HG03354 (cell line): ENCODE data around the gene FUT7.
"Not testable (repeated sequence)": the region's sequence is repeated elsewhere in the genome, so short reads cannot be mapped to it uniquely, and the experiment has no call there.

Experiments used
- ATAC-seq: cut with Tn5 transposase; IDR thresholded peaks from one replicate; pipeline ENCODE4 v1.9.1; 2021; ENCODE audit warnings: mild to moderate bottlenecking; ENCODE audit not compliant: unreplicated experiment, poor library complexity, severe bottlenecking

The FUT7 gene

DNA sequence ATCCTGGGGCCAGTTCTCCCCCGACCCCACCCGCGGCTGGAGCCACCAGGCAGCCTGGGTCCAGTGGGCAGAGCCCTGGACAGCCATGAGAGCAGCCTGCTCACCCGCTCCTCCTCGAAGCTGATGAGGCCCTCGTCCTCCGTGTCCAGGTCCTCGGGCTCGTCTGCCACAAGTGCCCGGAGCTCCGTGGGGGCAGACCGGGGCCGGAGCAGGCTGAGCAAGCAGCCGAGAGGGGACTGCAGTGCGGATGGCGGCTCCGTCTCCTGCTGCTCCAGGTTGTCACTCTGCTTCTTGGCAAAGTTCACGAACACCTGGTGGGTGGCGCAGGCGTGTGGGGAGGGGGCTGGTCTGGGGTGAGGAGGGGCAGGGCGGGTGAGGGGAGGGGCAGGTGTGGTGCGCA lies 23.6 kb downstream of the FUT7 start:
- ATAC-seq: no peak

DNA sequence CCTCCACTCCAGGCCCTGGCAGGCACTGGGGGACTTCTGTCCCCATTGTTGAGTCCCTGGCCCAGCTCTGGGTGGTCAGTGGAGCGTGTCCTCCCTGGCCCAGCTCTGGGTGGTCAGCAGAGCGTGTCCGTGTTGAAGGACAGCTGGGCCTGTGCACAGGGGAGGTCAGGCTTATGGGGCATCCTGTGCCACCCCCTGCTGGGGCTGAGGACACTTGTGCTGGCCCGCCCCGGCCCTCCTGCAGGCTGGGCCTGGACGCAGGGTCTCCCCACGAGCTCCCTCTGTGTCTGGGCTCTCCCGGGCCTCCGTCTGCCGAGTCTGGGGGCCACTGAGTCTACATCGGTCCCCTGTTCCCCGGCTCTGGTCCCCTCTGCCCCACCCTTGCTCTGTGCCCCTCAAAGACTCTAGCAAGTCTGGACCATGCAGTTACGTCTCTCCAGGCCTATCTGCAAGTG lies 24.0 kb downstream of the FUT7 start:
- no peak for ATAC-seq

DNA sequence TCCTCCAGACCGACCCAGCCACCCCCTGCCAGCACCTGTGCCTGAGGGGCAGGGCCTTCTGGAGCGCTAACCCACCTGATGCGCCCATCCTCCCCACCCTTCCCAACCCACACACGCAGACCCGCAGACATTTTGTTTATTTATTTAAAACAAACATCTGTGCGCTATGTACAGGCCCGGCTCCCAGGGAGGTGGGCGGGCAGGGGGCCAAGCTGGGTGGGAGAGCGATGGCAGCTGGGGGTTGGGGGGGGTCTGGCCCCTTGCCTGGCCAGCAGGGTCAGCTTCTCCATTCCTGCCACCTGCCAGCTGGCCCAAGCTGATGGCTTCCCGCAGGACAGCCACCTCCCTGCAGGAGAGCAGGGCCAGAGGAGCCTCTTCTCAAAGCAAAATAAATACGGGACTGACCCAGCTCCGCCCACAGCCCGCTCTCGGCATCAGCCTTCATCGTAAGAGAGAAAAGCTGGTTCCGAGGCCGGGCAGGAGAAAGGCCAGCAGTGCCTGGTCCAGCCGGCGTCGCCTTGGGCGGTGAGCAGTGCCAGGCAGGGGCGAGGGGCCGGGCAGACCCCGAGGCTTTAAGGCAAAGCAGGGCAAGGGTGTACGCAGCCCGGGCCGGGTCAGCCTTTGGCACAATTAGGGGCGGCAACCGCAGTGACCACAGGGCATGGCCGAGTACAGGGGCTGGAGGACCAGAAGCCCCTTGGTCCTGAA lies 24.6 kb downstream of the FUT7 start:
- ATAC-seq: no peak

DNA sequence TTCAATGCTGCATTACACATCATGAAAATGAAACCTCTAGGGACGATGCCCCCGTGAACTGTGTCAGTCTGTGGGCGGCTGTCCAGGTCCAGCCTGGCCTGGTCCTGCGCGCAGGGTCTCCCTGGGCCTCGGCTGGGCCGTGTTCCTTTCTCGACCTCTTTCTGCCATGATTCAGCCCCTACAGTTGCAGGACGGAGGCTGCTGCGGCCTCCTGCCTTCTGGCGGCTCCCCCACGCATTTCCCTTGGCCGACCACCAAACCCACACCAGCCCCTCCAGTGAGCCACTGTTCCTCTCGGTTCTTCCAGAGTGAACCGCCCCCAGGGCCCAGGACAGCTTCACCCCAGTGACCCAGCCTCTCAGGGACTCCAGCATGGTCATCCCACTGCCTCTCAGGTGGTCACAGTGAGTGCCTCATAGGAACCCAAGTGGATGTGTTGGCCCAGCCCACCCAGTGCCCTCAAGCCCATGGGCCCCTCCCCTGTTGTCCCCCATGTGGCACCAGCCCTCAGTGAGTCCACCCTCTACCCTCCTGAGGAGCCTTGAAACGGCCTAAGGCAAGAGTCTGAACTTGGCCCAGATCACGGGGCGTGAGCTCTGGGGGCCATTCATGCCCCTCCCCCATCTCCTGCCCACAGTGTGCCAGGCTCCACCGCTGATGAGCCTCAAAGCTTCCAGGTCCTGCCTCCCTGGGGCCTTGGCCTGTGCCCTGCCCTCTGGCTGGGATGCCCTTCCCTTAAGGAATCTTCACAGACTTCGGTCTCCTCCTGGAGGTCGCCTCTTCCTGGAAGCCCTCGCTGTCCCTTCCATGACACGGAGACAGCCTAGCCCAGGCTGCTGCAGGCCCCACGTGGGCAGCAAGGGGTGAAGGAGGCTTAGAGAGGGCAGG lies 25.5 kb downstream of the FUT7 start:
- ATAC-seq: no peak

DNA sequence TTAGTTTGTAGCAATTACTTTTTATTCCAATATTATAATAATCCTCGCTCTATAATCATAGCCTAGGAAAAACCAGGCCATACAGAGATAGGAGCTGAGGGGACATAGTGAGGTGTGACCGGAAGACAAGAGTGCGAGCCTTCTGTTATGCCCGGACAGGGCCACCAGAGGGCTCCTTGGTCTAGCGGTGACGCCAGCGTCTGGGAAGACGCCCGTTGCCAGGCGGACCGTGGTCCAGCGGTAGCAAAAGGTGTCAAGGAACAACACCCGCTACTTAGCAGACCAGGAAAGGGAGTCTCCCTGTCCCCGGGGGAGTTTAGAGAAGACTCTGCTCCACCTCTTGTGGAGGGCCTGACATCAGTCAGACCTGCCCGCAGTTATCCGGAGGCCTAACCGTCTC lies 27.6 kb downstream of the FUT7 start:
- not testable (repeated sequence) for ATAC-seq

DNA sequence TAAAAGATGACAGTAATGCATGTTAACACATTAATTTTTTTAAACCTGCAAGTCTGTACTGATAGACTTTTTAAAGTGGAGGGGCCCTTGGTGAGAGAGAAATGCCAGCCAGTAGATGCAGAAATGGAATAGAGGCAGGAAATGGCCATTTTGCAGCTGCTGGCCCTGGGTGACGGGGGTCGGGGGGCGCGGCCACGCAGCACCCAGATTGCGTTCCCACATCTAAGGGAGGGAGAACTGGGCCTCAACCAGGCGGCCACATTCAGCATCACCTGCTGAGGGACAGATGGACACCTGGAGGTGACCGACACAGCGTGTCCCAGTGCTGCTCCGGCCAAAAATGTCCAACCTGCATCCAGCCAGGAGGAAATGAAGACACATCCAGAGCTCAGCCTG lies 29.2 kb downstream of the FUT7 start:
- no peak for ATAC-seq

DNA sequence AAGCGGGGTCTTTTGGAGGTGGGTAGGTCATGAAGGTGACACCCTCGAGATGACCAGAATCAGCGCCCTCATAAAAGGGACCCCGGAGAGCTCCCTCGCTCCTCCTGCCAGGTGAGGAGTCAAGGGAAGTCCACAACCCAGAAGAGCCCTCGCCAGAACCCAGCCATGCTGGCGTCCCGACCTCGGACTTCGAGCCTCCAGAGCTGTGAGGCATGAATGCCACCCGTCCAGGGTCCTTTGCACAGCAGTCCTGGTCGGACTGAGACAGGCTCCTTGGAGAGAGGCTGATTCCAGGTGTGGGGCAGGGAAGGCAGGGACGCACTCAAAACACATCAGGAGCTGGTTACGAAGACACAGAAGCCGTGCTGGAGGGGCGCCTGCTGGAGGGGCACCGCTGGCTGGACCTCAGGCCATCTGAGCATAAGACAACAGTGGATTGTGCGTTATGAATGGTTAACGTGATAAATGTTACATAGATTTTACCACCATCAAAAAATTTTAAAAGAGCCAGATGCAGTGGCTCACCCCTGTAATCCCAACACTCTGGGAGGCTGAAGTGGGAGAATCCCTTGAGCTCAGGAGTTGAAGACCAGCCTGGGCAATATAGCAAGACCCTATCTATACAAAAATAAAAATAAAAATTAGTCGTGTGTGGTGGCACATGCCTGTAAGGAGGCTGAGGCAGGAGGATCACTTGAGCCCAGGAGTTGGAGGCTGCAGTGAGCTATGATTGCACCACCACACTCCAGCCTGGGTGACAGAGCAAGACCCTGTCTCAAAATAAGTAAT lies 29.8 kb downstream of the FUT7 start:
- no peak for ATAC-seq

DNA sequence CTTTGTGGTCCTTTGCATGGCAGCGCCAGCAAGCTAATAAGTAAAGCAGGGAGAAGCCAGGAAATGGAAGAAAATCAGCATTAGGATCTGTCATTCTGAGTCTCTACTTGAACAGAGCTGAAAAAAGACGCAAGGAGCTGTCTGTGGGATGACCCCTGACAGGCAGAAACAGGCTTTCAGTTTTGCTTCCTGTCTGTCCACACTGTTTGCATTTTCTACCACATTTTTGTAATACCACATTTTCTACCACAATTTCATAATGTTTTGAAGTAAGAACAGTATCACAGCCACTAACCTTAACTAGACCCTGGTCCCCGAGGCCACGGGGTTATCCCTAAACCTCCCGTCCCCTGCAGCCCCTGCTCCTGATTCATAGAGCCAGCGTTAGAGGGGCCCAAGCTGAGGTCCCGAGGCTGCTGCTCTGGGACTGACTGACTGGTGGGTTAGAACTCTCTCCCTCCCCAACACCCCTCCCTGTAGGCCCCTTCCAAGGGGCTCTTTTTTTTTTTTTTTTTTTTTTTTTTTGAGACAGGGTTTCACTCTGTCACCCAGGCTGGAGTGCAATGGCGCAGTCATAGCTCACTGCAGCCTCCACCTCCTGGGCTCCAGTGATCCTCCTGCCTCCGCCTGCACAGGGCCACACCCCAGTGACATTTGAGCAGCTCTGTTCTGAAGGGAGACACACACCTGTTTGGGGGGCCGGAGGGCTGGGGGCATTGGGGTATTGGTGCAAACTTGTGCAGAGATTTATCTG lies 31.5 kb downstream of the FUT7 start:
- ATAC-seq: peak; percentile 81

DNA sequence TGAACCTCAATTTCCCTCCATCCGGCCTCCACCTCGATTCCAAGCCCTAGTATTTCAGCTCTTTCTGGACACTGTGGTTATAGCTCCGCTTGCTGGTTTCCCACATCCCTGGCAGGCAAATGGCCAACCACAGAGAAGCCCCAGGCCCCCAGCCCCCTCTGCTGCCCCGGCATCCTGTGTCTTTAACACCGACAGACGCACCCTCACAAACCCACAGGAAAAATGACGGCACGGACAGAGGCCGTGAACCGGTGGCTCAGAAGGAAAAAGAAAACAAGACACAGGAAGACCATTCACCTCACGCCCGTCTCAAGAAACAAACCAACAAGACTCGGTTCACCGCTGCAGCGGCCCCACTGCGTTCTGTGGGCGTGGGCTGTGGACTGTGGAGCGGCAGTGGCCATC lies 34.1 kb downstream of the FUT7 start:
- ATAC-seq: no peak

DNA sequence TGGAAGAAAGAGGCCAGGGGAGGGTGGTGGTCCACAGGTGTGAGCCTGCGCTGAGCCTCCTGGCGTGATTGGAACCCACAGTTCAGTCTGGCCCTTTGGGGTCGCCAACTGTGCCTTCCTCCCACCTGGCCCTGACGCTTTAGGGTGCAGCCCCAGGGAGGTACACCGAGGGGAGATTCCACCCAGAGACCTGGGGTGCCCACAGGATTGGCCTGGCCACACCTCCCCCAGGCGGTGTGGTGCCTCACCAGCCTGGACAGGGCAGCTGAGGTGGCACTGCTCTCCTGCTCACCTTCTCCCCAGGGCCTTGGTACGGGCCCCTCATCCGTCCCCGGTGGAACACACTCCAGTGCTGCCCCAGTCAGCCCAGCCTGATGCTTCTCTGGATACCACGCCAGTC lies 34.5 kb downstream of the FUT7 start:
- ATAC-seq: no peak

DNA sequence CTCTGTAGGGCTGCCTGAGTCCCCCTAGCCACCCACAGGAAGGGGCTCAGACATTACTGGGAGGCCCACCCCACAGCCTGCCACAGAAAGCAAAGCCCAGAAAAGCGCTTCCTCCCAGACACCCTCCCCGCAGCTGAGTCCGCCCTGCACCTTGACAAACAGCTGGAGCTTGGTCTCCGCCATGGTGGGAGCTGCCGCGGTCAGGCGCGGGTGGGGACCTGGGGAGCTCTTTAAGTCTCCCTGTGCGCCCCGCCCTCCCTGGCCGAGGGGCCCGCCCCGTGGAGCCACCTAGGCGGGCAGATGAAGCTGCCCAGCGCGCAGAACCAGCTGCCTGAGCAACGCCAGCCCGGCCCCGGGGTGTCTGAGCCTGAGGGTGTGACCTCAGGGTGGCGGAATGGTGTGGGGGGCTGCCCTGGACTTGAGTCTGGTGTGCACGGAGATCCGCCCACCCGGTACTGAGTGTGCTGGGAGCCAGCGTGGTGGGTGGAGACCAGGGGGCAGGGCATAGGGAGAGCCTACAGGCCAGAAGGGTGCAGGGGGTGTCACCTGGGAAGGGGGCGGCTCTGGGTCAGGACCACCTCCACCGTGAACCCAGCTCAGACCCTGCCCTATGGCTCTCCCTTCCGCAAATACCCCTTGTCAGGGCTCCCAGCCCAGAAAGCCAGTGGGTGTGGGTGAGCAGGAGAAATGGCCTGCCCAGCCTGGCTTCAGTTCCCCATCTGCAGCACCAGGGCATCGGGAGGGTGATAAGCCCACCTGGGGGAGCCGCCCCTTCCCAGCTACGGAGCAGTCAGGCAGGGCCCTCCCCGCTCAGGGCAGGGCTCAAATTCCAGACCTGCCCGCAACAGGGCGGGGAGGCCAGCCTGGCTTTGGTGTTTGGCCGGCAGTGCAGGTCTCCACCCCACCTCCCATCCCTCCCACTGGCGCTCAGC lies 35.3 kb downstream of the FUT7 start, which contains the start of gene CLIC3:
Gene CLIC3, minus strand, starts transcription at position 208 of the 932 bp plus-strand sequence. Its CDS starts 25 bp downstream, at position 183.
- no peak for ATAC-seq

DNA sequence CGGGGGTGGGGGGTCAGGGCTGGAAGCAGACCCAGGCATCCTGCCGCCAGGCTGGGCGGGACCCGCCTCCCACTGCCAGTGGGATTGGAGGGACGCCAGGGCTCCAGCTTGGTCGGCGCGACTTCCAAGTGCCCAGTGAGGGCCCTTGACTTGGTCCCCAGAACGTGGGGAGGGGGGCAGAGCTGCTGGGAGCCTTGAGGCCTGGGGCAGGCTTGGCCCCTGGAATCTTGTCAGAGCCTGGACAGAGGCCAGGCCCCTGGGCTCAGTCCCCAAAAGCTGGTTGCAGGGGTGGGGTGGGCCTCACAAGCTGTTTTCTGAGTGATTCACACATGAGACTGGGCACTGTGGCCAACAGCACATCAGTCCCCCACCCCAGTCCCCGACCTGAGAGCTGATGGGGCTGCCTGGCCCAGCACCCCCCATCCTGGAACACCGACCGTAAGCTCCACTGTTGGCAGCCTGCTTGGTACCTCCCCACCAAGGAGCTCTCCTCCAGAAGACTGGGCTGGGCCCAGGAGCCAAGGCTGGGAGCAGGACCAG lies 36.0 kb downstream of the FUT7 start:
- no peak for ATAC-seq

DNA sequence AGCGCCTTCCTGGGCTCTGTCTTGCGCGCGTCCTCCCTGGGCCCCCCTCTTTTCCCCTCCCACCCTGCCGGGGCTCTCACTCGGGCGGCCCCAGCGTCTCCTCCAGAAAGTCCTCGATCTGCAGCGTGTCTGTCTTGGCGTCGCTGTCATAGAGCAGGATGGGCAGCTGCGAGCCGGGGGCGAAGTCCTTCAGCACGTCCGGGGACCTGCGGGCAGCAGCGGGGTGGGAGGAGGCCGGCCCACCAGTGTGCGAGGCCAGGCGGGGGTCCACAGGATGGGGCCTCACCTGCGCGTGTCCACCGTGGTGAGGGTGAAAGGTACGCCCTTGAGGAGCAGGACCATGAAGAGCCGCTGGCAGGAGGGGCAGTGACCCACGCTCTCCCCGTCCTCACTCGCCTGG lies 36.5 kb downstream of the FUT7 start:
- ATAC-seq: no peak

DNA sequence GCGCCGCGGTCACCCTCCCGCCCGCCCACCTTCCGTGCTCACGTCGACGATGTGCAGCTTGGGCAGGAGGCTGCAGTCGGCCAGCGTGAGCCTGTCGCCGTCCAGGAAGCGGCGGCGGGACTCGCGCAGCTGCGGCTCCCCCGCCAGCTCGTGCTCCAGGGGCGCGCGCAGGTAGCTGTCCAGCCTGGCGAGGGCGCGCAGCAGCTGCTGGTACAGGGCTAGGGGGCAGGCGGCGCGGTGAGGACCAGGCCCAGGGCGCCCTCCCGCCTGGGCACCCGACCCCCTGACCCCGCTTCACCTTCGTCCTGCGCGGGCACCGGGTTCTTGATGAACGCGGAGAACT lies 37.0 kb downstream of the FUT7 start:
- ATAC-seq: no peak

DNA sequence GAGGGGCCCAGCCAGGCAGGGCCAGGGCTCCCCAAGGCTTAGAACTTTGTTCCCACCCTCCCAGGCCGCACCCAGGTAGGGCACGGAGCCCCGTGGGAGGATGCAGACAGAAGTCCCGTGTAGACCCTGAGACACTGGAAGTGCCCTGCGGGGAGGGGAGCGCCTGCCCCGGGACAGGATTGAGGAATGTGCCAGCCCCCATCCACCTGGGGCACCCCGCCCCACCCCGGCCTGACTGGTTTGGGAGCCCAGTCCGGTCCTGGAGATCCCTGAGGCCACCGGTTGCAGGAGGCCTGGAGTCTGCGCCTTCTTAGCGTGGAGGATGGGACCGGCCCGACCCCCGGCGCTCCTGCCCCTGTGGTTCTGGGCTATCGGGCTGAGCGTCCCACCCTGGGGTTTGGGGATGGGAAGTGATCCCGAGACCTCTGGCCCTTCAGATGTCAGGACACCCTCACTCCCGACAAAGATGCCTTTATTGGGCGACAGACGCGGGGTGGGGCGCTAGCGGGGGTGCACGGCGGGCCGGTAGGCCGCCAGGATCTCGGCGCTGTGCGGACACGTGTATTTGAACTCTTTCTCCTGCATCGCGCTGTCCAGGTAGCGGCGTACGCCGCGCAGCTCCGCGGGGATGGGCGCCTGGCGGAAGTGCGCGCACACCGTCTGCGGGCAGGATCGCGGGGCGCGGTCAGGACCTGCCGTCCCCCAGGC lies 37.6 kb downstream of the FUT7 start:
- no peak for ATAC-seq

DNA sequence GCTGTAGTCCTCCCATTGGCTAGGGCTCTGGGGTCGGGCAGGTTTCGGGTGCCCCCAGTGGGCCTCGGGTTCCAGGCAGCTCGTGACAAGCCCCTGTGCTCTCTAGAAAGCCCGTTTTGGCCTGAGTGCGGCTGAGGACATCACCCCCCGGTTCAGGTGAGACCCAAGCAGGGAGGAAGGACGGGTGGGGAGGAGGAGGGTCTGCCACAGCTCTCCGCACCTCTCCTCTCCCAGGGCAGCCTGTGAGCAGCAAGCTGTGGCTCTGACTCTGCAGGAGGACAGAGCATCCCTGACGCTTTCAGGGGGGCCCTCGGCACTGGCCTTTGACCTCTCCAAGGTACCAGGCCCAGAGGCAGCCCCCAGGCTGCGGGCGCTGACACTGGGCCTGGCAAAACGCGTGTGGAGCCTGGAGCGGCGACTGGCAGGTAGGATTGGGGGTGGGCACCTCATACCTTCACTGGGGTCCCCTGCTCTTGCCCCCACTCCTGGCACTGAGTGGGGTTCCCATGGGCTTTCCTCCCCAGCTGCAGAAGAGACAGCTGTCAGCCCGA lies 39.0 kb downstream of the FUT7 start:
- no peak for ATAC-seq

DNA sequence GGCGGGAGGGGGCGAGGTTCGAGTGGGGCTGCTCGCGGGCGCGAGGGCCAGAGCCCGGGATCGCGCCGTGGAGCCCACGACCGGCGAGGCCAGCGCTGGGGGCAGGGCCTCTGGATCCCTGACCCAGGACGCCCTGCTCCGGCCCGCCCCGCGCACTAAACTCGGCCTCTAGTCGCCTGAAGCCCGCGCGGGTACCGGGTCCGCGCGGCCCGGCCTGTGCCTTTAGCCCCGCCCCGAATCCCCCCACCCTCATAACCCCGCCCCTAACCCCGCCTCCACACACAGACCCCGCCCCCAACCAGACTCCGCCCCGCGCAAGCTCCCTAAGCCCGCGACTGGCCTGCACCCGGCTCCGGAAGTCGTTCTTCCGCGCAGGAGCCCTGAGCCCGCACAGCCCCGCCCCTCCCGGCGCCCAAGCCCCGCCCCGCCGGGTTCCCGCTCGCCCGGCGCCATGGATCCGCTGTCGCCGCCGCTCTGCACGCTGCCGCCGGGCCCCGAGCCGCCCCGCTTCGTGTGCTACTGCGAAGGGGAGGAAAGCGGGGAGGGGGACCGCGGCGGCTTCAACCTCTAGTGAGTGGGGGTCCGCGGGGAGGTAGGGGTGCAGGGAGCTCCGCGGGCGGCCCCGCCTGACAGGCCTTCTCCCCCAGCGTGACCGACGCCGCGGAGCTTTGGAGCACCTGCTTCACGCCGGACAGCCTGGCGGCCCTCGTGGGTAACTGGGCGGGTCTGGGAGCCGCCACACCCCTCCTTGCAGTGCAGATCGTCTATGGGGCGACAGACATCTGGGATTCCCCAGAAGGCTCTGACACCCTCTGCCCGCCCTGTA lies 39.7 kb downstream of the FUT7 start, which contains the start of gene PAXX:
Gene PAXX, plus strand, starts transcription at position 430 of the 826 bp plus-strand sequence. Its CDS starts 22 bp downstream, at position 452.
- ATAC-seq: peak; percentile 84
